Measurements from ENCODE around the gene TRIM9. TPM values are rescaled to one million over a fixed set of nuclear protein-coding genes. Genes with fewer than 3 reads are reported as not detected.

Gene TRIM9
- total RNA-seq, 1 donor from 2014 or later, result 0.92 TPM

- Histone ChIP-seq H3K36me3 (ENCODE audit: control insufficient read depth, insufficient read depth, low read length) (no peaks in the 10 kb centered on the region), H3K27me3 (ENCODE audit: control insufficient read depth, insufficient read depth, low read length) (no peaks in the 10 kb centered on the region), H3K4me3 (ENCODE audit: low read depth, low read length) (no peak overlapping the region)
- no peak for TF ChIP-seq CTCF (IDR thresholded peaks at IDR 0.05; ENCODE audit: insufficient read depth, low read length, poor library complexity, severe bottlenecking)
- no peak for DNase-seq (ENCODE audit: low read depth)
These were observed 109.0 kb downstream of the TRIM9 start for GRCh38 chr14:50985859-50986331.

GRCh38 chr14:50985124-50985858, 109.6 kb downstream of the TRIM9 start:
- no peak for DNase-seq (ENCODE audit: low read depth)
- TF ChIP-seq CTCF (IDR thresholded peaks at IDR 0.05; ENCODE audit: insufficient read depth, low read length, poor library complexity, severe bottlenecking), result no peak
- Histone ChIP-seq H3K27me3 (ENCODE audit: control insufficient read depth, insufficient read depth, low read length) (no peaks in the 10 kb centered on the region), H3K4me3 (ENCODE audit: low read depth, low read length) (no peak overlapping the region), H3K36me3 (ENCODE audit: control insufficient read depth, insufficient read depth, low read length) (no peaks in the 10 kb centered on the region)

GRCh38 chr14:50984036-50984710, 110.7 kb downstream of the TRIM9 start:
- TF ChIP-seq CTCF (IDR thresholded peaks at IDR 0.05; ENCODE audit: insufficient read depth, low read length, poor library complexity, severe bottlenecking), result no peak
- no peak overlapping the region for H3K4me3 ChIP-seq (ENCODE audit: low read depth, low read length)
- H3K27me3 ChIP-seq (ENCODE audit: control insufficient read depth, insufficient read depth, low read length), result no peaks in the 10 kb centered on the region
- no peak for DNase-seq (ENCODE audit: low read depth)
- H3K36me3 ChIP-seq (ENCODE audit: control insufficient read depth, insufficient read depth, low read length), result no peaks in the 10 kb centered on the region

- Histone ChIP-seq H3K27me3 (ENCODE audit: control insufficient read depth, insufficient read depth, low read length) (peaks cover 2% of the 10 kb centered on the region), H3K4me3 (ENCODE audit: low read depth, low read length) (no peak overlapping the region), H3K36me3 (ENCODE audit: control insufficient read depth, insufficient read depth, low read length) (no peaks in the 10 kb centered on the region)
- no peak for TF ChIP-seq CTCF (IDR thresholded peaks at IDR 0.05; ENCODE audit: insufficient read depth, low read length, poor library complexity, severe bottlenecking)
- DNase-seq (ENCODE audit: low read depth), result no peak
These were observed 114.7 kb downstream of the TRIM9 start for GRCh38 chr14:50979941-50980850.

GRCh38 chr14:50978888-50979287, 116.0 kb downstream of the TRIM9 start:
- DNase-seq (ENCODE audit: low read depth), result no peak
- TF ChIP-seq CTCF (IDR thresholded peaks at IDR 0.05; ENCODE audit: insufficient read depth, low read length, poor library complexity, severe bottlenecking), result no peak
- Histone ChIP-seq H3K27me3 (ENCODE audit: control insufficient read depth, insufficient read depth, low read length) (peaks cover 2% of the 10 kb centered on the region), H3K4me3 (ENCODE audit: low read depth, low read length) (no peak overlapping the region), H3K36me3 (ENCODE audit: control insufficient read depth, insufficient read depth, low read length) (no peaks in the 10 kb centered on the region)

Measured in kidney epithelial cell (primary cell).